Superior temporal gyrus (tissue), 1 donor: ENCODE data around the gene ADAMTS1.

Experiments used
- DNase-seq: peaks from one replicate; pipeline ENCODE4 v3.0.0-alpha.2; 2016; ENCODE audit errors: extremely low spot score

ADAMTS1 gene

DNA sequence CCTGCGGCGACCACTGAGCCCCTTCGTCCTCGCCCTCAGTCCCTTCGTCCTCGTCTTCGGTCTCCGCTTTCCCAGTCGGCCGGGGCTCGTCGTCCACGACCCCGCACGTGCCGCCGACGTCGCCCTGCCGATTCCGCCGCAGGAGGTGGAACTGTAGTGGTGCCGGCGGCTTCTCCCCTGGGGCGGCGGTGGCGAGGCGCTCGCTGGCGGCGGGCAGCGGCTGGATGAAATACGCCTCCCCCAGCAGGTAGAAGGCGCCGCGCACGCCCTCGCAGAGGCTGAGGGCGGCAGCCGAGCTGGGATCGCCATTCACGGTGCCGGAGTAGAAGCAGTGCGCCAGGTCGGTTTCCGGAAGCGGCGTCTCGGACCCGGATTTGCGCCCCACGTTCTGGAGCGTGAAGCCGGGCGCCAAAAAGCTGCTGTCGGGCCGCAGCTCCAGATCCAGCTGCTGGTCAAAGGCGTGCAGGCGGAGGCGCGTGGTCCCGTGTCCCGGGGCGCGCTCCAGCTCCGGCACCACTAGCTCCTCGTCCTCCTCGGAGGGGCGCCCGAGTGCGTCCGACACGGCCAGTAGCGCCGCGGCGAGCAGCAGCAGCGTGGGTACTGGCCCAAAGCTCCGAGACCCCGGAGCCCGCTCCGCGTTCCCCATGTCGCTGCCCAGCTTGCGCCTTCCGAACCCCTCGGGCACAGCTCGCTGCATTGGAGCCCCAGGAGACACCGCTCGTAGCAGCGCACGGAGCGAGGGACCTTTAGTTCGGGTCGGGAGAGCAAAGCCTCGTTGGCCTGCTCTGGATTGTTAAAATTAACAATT lies 747 bp downstream of the ADAMTS1 start:
- peak; percentile 69 for DNase-seq

DNA sequence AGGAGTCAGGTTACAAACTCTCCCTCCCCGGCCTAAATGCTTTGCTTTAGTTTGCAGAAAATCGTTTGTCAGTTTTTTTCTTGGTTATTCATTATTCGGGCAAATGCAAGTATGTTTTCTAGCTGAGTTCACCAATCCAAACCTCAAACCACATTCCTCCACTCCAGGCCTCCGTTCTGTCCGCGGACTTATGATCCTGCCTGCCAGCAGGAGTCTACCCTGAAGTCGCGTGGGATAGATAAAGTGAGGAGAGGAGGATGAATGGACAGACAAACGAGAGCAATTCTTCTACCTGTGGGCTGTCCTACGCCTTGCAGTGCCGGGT lies 1.3 kb downstream of the ADAMTS1 start:
- DNase-seq, result peak; percentile 55

DNA sequence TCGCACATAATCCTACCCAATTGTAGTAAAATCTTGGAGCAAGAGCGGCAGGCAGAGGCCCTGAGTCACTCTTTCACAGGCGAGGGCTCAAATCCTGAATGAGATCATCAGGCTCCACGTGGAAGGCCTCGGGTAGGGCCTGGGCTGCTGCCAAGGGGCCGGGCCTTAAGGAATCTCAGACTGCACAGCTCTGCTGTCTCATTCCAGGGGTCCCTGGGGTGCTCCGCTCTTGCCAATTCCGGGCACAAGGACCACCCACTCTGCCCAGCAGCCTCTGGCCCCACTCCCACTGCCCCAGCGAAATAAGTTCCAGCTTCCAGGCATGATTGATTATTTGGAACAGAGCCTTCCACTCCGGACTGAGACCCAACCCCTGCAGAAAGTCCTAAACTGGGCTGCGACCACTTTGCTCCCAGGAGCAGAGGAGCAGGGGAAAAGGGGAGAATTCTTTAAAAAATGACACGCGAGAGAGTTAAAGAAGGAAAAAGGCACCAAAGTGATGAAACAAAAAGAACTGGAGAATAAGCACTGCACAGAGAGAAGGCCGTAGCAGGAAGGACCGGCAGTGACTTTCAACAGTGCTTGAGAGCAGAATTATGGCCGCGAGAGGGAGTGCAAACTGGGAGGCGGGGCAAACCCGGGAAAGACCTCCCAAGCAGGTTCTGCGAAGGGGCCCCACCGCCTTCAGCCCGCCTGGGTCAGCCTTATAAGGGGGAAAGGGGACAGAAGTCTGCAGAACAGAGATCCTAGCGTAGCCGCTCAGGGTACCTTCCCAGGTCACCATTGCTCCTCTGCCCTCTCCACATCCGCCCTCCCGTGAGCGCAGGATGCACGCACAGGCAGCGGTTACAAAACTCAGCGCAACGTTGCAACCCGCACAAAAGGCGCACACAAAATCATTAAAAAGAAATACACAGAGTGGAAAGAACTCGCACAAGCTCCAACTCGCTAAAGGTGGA lies 2.0 kb downstream of the ADAMTS1 start:
- DNase-seq, result peak; percentile 95

DNA sequence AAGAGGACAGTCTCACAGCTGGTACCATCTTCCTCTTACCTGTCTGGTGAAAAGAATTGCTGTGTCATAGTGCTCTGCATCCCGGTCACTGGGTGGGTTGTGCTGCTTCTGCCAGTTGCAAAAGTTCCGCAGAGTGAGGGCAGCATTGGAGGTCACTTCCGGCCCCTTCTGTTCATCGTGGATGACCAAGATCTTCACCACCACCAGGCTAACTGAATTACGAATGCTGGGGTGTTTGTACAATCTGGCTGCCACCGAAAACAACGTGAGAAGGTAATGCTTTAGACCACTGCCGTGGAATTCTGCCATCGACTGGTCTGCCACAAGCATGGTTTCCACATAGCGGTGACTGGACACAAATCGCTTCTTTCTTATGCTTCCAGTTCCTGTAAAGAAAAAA lies 2.9 kb downstream of the ADAMTS1 start:
- DNase-seq, result no peak

DNA sequence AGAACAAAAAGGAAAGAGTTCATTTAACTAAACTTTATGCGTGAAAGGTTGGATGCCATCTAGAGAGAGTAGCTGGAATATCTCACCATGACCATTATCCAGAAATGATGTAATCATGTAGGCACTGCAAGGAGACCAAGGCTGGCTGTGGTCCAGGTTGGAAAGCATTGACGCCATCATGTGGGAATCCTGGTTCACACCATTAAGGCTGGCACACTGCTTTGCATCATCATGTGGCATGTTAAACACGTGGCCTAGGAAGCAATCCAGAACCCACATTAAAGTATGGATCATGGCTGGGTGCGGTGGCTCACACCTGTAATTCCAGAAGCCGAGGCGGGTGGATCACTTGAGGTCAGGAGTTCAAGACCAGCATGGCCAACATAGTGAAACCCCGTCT lies 4.3 kb downstream of the ADAMTS1 start:
- DNase-seq, result peak; percentile 52

DNA sequence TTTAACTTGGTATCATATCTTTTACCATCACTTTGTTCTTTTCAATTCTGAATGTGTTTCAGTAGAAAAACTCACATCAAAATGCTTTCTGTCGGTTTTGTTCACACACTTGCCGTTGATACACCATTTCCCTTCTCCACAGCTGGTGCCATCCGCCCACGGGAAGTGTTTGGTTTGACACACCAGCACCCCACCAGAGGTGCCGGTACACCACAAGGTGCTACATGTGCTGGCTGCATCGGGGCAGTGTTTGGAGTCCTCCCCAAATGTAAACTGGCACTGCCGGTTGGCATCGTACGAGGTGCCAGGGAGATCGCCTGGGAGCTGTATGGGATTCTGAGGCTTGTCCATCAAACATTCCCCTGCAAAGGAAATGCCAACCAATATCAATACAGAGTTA lies 5.0 kb downstream of the ADAMTS1 start:
- no peak for DNase-seq

DNA sequence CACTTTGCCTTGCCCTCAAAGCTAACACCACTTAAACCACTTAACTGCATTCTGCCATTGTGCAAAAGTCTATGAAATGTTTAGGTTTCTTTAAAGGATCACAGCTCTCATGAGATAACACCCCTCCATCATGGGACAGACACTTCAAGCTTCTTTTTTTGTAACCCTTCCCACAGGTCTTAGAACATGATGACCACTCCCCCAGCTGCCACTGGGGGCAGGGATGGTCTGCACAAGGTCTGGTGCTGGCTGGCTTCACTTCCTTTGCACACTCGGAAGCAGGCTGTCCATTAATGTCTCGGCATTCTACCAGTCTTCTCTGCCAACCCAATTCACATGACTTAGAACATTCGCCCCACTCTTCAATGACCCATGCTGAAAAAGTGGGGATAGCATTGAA lies 7.7 kb downstream of the ADAMTS1 start:
- DNase-seq, result no peak

DNA sequence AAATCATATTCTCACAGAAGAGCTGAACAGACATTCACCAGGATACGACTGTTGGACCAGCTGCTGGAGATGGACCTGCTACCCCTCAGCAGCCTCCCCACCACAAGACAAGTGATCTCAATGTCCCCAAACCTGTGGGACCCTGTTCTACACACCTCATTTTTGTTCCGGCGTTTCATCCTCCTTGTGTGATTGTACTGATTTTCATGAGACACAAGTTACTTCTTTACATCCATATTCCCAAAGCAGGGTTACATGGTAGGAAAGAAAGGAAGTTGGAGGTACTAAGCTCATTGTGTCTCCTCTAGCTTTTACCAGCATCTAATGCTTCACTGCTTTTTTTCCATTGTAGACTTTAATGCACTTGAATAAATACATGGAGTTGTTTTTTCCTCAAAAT lies 8.7 kb downstream of the ADAMTS1 start:
- no peak for DNase-seq

DNA sequence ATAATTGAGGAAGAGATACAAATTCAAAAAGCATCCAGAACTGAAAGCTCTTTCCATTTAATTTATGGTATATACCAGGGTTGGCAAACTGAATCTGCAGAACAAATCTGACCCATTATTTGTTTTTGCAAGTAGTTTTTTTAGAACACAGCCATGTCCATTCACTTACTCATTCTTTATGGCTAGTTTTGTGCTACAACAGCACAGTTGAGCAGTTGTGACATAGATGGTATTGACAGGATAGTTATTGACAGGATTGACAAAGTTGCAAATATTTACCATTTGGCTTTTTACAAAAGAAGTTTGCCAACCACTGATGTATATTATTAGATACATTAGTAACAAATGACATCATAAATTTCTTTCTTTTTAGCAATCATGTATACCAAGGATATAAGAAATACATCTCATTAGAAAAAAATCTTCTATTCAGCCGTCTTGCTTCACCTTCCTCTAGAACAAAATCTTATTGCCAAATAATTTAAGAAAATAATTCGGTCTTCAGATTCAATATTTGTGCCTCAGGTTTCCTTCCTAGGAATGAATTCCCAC lies 9.4 kb downstream of the ADAMTS1 start:
- DNase-seq, result no peak

DNA sequence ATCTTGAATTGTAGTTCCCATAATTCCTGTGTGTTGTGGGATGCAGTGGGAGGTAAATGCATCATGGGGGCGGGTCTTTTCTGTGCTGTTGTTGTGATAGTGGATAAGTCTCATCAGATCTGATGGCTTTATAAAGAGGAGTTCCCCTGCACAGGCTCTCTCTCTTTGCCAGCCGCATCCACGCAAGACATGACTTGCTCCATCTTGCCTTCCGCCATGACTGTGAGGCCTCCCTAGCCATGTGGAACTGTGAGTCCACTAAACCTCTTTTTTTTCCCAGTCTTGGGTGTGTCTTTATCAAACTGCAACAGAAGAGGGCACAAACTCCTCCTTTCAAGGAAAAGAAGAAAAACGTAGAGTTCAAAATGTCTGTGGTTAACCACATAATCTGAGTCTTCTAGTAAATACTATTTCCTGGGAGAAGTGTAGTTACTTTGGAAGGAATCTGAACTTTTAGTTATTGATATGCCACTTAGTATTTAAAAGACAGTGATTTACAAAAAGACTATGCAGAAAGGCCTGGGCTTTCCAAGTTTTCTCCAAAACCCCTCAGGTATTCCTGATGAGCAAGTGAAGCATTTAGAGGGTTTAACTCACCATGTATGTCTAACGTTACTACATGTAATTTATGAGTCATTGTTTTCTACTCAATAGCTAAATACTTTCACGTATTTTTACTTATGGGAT lies 10.0 kb downstream of the ADAMTS1 start:
- DNase-seq, result no peak

DNA sequence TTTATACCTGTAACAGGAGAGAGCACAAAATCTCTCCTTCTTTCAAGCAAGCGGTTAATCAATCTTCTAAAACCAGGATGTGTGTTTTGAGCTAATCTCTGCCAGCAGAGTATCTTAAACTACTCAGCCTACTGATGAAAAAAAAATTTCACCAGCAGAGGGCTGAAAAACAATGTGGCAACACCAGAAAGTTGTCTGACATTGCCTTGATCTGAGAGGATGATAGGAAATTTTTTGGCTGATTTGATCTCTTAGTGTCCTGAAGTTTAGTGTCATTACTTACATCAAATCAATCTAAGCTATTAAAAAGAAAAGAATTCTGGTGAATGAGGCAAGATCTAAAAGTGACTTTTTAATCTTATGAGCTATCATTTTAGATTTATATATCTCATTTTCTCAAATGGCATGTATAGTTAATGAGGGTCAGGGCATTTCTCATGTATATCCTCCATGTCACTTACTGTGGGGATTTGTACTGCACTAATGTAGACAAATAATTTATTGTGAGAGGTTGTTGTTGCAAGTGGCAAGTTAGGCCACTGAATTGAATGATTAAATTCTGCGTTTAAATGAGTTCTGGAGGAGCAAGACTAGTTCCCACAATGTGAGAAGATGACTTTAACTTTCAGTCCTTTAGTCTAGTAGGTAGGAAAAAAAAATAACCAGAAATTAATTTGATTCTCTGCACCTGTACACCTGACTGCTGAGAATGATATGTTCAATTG lies 10.9 kb downstream of the ADAMTS1 start:
- peak; percentile 53 for DNase-seq

DNA sequence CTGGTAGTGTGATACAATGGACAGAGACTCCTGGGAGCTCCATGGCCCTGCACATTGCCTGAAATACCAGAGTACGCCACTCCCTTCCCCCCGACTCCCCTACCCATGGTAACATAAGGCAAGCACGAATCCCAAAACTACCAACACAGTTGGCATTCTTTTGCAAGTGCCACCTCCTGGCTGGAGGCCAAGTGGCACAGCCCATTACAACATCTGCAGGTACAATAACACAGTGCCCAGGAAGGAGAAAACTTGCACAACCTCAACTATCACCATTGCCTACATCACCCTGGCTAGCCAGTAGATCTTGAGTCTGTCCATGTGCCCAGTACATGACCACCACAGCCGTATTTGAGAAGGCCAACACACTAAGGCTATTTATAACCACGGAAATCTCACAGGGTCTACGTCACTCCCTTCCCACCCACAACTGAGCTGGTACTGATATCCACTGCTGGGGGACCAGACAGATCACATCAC lies 11.7 kb downstream of the ADAMTS1 start:
- DNase-seq, result no peak

DNA sequence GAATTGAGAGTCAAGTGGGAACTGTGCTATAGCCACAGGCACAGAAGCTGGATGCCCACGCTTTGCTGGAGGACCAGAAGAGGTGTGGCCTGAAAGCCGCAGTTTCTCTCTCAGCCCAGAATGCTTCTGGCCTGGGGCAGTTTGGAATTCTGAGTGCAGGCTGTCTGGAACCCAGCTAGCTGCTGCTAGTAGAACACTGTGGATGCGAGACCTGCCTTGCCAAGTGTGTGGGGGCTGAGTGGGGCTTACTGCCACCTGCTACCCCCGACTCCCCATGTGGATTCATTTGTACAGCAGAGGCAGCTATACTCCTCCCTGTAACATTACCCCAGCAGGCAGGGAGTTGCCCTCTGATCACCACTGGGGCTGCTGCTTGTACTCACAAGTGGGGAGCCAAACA lies 12.2 kb downstream of the ADAMTS1 start:
- DNase-seq, result no peak

DNA sequence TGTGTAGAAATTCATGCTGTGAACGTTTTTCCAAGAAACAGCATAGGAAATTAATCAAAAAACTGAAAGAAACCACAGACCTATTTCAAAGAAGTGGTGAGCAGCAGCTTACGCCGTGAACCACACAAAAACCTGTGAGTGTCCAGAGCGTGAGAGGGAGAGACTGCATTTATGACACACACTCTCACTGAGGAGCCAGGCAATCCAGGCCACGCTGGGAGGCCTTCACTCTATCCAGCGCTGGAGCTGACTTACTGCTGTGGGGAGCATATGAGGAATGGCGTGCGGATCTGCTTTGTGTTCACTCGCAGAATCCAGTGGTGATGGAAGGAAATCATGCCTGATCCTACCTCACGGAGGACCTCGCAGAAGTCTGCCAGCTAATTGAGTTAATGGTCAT lies 12.7 kb downstream of the ADAMTS1 start:
- no peak for DNase-seq

DNA sequence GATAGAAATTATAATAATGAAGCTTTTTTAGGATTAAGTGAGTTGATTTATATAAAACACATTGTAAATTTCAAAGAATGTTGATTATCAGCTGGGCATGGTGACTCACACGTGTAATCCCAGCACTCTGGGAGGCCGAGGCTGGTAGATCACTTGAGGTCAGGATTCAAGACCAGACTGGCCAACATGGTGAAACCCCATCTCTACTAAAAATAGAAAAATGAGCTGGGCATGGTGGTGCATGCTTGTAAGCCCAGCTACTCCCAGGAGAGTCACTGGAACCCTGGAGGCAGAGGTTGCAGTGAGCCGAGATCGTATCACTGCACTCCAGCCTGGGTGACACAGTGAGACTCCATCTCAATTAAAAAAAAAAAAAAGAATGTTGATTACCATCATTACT lies 18.4 kb downstream of the ADAMTS1 start:
- no peak for DNase-seq

DNA sequence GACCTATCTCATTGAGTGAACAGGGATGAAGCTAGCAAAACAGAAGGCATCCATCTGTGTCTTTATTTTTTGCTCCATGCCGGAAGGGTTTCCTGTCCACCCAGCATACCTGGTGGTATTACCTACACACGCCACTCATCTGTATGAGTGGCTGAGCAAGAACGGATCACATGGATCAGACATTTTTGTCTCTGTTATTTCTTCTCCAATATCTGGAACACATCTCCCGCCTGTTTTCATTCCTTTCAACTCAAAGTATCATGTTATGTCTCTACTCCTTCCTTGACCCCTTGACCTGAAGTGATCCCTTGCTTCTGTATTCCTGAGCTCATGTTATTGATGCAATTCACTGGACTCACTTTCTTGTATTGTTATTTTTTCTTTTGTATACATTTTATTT lies 24.7 kb downstream of the ADAMTS1 start:
- no peak for DNase-seq

DNA sequence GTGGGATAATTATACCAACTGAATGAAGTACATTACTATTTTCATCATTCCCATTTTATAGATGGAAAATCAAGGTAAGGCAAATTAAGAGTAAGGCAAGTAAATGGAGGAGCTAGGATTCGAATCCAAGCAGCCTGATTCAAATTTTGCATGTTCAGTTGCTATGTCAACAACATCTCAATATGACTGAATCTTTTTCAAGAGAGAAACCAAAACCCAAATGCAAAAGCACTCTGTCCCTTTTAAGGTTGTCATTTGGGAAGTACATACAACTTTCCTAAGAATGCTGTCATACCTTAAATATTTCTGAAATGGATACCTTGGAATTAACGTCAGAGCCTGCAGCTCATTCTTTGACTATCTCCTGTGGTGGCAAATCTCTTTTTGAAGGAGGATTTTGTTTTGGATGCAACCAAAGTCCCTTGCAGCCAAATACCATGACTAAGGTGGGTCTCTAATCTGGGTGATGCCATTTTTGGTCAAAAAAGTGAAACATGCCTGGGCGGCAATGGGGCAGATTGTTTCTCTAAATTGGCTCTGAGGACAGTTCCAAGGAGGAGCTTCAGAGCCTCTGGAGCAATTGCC lies 25.4 kb downstream of the ADAMTS1 start:
- no peak for DNase-seq

DNA sequence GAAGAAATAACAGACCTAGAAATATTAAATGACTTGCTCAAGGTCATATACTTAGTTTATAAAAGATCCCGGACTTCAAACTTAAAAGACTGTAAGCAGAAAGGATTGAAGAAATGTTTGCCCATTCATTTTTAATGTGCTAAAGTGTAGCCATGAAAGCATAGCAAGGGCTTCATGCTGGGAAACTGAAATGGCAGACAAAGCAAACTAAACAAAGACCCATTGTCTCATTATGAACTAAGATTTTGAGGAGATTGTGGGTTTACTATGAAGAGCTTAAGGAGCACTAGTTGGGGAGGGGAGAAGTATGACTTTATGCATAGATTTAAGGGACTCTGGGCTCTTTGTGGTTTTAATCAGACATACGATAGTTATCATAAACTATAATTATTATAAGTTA lies 26.3 kb downstream of the ADAMTS1 start:
- no peak for DNase-seq

DNA sequence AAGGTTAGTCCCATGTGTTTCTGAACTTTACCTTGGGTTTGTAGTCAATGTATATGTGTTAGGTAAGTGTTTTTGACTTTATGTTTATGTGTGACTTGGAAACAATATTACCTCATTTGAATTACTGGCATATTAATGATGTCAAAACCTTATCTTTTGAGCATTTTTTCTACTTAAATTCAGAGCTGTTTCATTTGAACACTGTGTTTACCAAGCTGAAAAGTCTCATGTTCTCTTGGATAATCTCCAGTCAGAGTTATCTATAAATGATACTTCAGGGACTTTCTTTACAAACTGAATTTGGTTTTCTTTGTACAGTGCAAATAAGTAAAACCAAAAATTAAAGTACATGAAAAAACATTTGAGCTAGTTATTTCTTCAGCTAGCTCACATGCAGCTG lies 30.0 kb downstream of the ADAMTS1 start:
- DNase-seq, result no peak

DNA sequence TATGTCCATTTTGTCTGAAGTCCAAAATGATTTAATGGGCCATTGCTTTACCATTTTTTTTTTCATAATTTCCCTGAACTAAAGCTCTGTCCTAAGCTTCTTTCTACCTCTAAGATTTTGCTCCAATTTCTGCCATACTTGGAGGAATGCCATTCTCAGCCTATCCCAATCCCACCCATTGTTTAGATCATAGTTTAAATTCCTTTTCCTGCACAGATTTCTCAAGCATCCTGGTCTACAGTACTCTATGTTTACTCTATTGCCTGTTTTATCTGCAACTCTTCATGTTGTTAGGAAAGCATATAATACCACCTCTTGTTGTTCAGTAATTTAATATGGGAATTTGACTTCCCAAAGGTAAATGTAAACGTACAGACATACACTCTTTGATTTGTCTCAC lies 30.8 kb downstream of the ADAMTS1 start:
- DNase-seq, result no peak

DNA sequence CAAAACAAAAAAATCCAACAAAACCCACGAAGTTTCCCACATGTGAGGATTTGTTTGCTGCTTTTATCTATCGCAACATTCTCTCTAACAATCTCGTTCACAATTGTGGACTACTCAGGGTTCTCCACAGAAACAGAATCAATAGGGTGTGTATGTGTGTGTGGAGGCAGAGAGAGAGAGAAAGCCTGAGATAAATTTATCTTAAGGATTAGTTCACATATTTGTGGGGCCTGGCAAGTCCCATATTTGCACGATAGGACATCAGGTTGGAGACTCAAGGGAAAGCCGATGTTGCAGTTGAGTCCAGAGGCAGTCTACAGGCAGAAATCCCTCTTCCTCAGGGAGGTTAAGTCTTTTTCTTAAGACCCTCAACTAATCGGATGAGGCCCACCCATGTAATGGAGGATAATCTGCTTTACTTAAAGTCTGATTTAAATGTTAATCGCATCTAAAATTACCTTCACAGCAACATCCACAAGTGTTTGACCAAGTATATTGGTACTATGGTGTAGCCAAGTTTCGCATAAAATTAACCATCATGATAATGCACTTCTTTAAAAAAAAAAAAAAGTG lies 31.7 kb downstream of the ADAMTS1 start:
- DNase-seq, result no peak
